GM12878 (cell line): ENCODE data around the gene FEV. TPM values are rescaled to one million over a fixed set of nuclear protein-coding genes. Genes with fewer than 3 reads are reported as not detected.
A peak's percentile ranks its signal among the peaks of the same experiment; 100 is the strongest.

Source experiments
- ATAC-seq: fragments of 200-7000 bp; cut with Tn5 transposase; 3 replicates; pipeline ENCODE4 v1.9.1; 2020; ENCODE audit warnings: mild to moderate bottlenecking, moderate library complexity
- BruUV-seq: library from RNA; stranded (reverse); fragments of 400-500 nt; replicated peaks from 2 replicates; lab custom pipeline; 2021; lab: Mats Ljungman, UMichigan
- CTCF ChIA-PET: fragments of 300-600 bp; sonication (Branson Sonifier 250); formaldehyde crosslinking; extraction: SDS; loops from one replicate; lab custom pipeline; 2021; ENCODE audit warnings: inconsistent platforms; lab: Yijun Ruan, JAX
- POLR2A ChIA-PET: fragments of 350-600 bp; formaldehyde crosslinking; extraction: SDS; loops from one replicate; lab custom pipeline; 2021; ENCODE audit warnings: inconsistent platforms; lab: Charles Lee
- RAD21 ChIA-PET: fragments of 300-600 bp; sonication (Branson Sonifier 250); formaldehyde crosslinking; loops from one replicate; lab custom pipeline; 2023; ENCODE audit warnings: antibody characterized with exemption; ENCODE audit not compliant: unreplicated experiment; lab: Charles Lee
- SMC1A ChIA-PET: fragments of 300-600 bp; sonication (Branson Sonifier 250); formaldehyde crosslinking; loops from one replicate; lab custom pipeline; 2023; ENCODE audit not compliant: unreplicated experiment, uncharacterized antibody; lab: Charles Lee
- DNase-seq: peaks from one replicate; pipeline ENCODE4 v3.0.0-alpha.2; 2011; ENCODE audit warnings: low read depth, low spot score
- FAIRE-seq: peaks from 3 replicates; lab custom pipeline; 2011; peaks lifted over from hg19 to GRCh38; lab: Jason Lieb, UNC
- H2AFZ ChIP-seq: 2 replicates; pipeline ENCODE4 v1.6.0; 2011; ENCODE audit warnings: low read depth, low read length, control low read depth; ENCODE audit not compliant: control insufficient read depth
- H3K27ac ChIP-seq: 2 replicates; pipeline ENCODE4 v1.5.1; 2011; ENCODE audit warnings: control low read depth; ENCODE audit not compliant: control insufficient read depth, insufficient read depth
- H3K27me3 ChIP-seq, 2 experiments: replicated peaks in 1 of 2; 2 replicates each; pipeline versions ENCODE4 v1.6.0 to v1.6.1; 2011; ENCODE audit warnings: low read length in 1 of 2; ENCODE audit not compliant: control insufficient read depth in 2 of 2, insufficient read depth in 2 of 2
- H3K36me3 ChIP-seq, 2 experiments: 2 replicates each; pipeline ENCODE4 v1.5.1; 2011; ENCODE audit warnings: low read length in 1 of 2; ENCODE audit not compliant: control insufficient read depth in 2 of 2, insufficient read depth in 2 of 2
- H3K4me1 ChIP-seq: 2 replicates; pipeline ENCODE4 v1.6.1; 2011; ENCODE audit warnings: mild to moderate bottlenecking, low read length, moderate library complexity, mixed read lengths; ENCODE audit not compliant: control insufficient read depth, insufficient read depth
- H3K4me2 ChIP-seq: 2 replicates; pipeline ENCODE4 v1.6.0; 2011; ENCODE audit warnings: control low read depth; ENCODE audit not compliant: control insufficient read depth, insufficient read depth
- H3K4me3 ChIP-seq: fragments of 200-600 bp; sonication (generic); 2 replicates; pipeline ENCODE4 v1.5.1; 2016
- H3K79me2 ChIP-seq: 2 replicates; pipeline ENCODE4 v1.6.0; 2011; ENCODE audit warnings: low read length; ENCODE audit not compliant: control insufficient read depth, insufficient read depth
- H3K9ac ChIP-seq: 2 replicates; pipeline ENCODE4 v1.8.0; 2011; ENCODE audit warnings: low read length, control low read depth, mixed read lengths; ENCODE audit not compliant: control insufficient read depth, insufficient read depth
- H3K9me3 ChIP-seq: replicated peaks from 3 replicates; pipeline ENCODE4 v1.5.1; 2011; ENCODE audit warnings: mild to moderate bottlenecking, low read length; ENCODE audit not compliant: control insufficient read depth, insufficient read depth
- H4K20me1 ChIP-seq: 2 replicates; pipeline ENCODE4 v1.6.0; 2011; ENCODE audit not compliant: control insufficient read depth, insufficient read depth
- EZH2 ChIP-seq: IDR thresholded peaks from 2 replicates; pipeline ENCODE4 v1.6.1; 2012; ENCODE audit warnings: low read depth, mild to moderate bottlenecking, control low read depth, inconsistent platforms, low read length, borderline replicate concordance; ENCODE audit not compliant: control insufficient read depth
- JUNB ChIP-seq: IDR thresholded peaks from 2 replicates; pipeline ENCODE4 v1.6.1; 2016; ENCODE audit warnings: antibody characterized with exemption, mild to moderate bottlenecking
- MYB ChIP-seq: fragments of 150-350 bp; IDR thresholded peaks from 2 replicates; pipeline ENCODE4 v1.6.1; 2014; ENCODE audit warnings: mild to moderate bottlenecking, low read depth, low read length, borderline replicate concordance
- SUZ12 ChIP-seq: fragments of 200-600 bp; sonication (generic); IDR thresholded peaks from one replicate; pipeline ENCODE4 v1.6.1; 2018; ENCODE audit warnings: antibody characterized with exemption, mild to moderate bottlenecking; ENCODE audit not compliant: unreplicated experiment
- TCF3 ChIP-seq: IDR thresholded peaks from 2 replicates; pipeline ENCODE4 v1.6.1; 2012; ENCODE audit warnings: low read depth, mild to moderate bottlenecking, low read length, borderline replicate concordance; ENCODE audit not compliant: insufficient read depth
- USF1 ChIP-seq: IDR thresholded peaks from 2 replicates; pipeline ENCODE4 v1.6.1; 2011; ENCODE audit warnings: borderline replicate concordance, low read depth, mild to moderate bottlenecking, moderate library complexity, mixed read lengths, low read length; ENCODE audit not compliant: insufficient read depth; ENCODE audit errors: extremely low read length
- ZBTB4 ChIP-seq: fragments of 450-650 bp; formaldehyde crosslinking; IDR thresholded peaks from 2 replicates; pipeline ENCODE4 v1.4.0; 2022; ENCODE audit warnings: mild to moderate bottlenecking, moderate library complexity
- WGBS: methylation state at CpG from one replicate; pipeline ENCODE4 v1.1.6; 2016; ENCODE audit warnings: low lambda C conversion rate; ENCODE audit not compliant: insufficient replicate concordance, insufficient coverage; ENCODE audit errors: missing lambda C conversion rate; 5-methylcytosine and 5-hydroxymethylcytosine counted together
- in situ Hi-C: fragments of 300-500 bp; cut with MboI; formaldehyde crosslinking; loops from 9 replicates; pipeline ENCODE4 v1.14.3; 2018; ENCODE audit warnings: mixed read lengths
- intact Hi-C: fragments of 100-400 bp; cut with micrococcal nuclease; formaldehyde crosslinking; loops from one replicate; pipeline ENCODE4 v1.14.2; 2022; ENCODE audit not compliant: unreplicated experiment
- polyA plus RNA-seq, 11 experiments: library from polyadenylated mRNA; depleted of rRNA in 4 of 11; unstranded in 6 of 11; stranded (reverse) in 5 of 11; fragments of >200 nt; fragmentation: Nextera tagmentation in 4 of 11; fragmentation: Illumina TruSeq in 1 of 11; extraction: Ambion mirVana in 4 of 11; extraction: Trizol in 1 of 11; gene quantifications; 1 replicate in 1 of 11; 2 replicates in 10 of 11; pipeline versions ENCODE4 v1.2.1 to v1.2.3, GENCODE V29; 2011 to 2016; ENCODE audit warnings: inconsistent platforms in 2 of 11, missing spikeins in 2 of 11, low read depth in 1 of 11
- total RNA-seq, 4 experiments: library from RNA; depleted of rRNA in 3 of 4; stranded (reverse); fragments of >200 nt in 3 of 4; fragmentation: Illumina TruSeq in 1 of 4; extraction: Trizol in 1 of 4; gene quantifications; 2 replicates each; pipeline versions ENCODE4 v1.2.1 to v1.2.3, GENCODE V29; 2013 to 2021
- TF ChIP-seq, protein P1 (sequence below): fragments of 450-650 bp; IDR thresholded peaks from 2 replicates; pipeline ENCODE4 v1.6.1; 2016; ENCODE audit warnings: mild to moderate bottlenecking
- TF ChIP-seq, protein P2 (sequence below): fragments of 450-650 bp; IDR thresholded peaks from 2 replicates; pipeline ENCODE4 v1.6.1; 2018; ENCODE audit warnings: mild to moderate bottlenecking, low read depth, moderate library complexity; ENCODE audit not compliant: partially characterized antibody

The FEV gene
- total and polyA plus RNA-seq, 10 of the 15 experiments (the other 5 are each of a cell fraction or from before 2014, with no cell fraction given) = not detected

DNA sequence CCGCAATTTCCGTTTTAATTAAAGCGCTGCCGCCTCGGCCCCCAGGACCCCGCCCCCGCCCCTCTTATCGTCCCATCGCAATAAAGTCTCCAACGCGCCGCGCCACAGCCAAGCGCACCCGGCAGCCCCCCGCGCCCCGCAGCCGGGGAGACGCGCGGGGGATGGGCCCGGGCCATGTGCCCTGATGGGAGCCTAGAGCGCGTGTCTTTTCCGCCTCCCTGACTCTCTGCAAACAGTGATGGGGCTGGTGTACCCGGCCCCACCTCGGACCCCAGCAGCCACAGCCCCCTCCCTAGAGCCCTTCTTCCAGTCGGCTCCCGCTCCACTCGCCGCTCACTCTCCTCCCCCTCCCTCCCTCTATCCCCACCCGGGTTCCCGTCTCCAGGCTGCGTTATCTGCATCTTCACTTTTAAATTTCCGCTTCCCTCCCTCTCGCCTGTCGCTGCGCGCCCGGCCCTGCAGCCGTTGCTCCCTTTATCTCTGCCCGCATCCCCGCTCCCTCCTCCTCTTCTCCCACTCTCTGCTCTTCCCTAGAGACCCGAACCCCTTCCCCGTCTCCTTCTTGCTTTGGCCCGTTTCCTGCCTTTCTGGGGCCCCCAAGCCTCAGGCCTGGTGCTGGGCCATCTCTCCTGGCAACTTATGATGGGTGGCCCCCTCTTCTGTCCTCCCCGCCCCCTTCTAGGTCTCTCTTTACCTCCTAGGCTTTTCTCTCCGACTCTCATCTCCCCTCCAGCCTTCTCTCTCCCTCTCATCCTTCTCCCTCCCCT is 524 bp upstream of the FEV start (continued):
- TF ChIP-seq, protein P1, sequence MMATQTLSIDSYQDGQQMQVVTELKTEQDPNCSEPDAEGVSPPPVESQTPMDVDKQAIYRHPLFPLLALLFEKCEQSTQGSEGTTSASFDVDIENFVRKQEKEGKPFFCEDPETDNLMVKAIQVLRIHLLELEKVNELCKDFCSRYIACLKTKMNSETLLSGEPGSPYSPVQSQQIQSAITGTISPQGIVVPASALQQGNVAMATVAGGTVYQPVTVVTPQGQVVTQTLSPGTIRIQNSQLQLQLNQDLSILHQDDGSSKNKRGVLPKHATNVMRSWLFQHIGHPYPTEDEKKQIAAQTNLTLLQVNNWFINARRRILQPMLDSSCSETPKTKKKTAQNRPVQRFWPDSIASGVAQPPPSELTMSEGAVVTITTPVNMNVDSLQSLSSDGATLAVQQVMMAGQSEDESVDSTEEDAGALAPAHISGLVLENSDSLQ = no peak
- TF ChIP-seq JUNB (no peak), TCF3 (no peak)

- RAD21 ChIA-PET = no interaction called here
- CTCF ChIA-PET = no interaction called here
- ATAC-seq (no peak), FAIRE-seq (no peak), DNase-seq (no peak)
- H3K4me3 ChIP-seq = no peak overlapping the region
- no peaks in the 10 kb centered on the region for H3K9me3 ChIP-seq
- intact Hi-C loops (loop anchor here (5.0 kb wide), 1 partner anchor 132 kb away; no protein-coding TSS in a partner anchor), in situ Hi-C loops (no loop called here)
- no TSS peak for BruUV-seq
- H3K36me3 ChIP-seq = no peaks in the 10 kb centered on the region
- SMC1A ChIA-PET = no interaction called here
- H4K20me1 ChIP-seq = peaks cover 3% of the 10 kb centered on the region
- no peak overlapping the region for H3K27ac ChIP-seq
- H3K4me2 ChIP-seq = no peak overlapping the region
- POLR2A ChIA-PET = no interaction called here
- H3K4me1 ChIP-seq = no peaks in the 10 kb centered on the region; the same call in 1 of the 2 replicates
- H3K9ac ChIP-seq = no peak overlapping the region
- H2AFZ ChIP-seq = no peak overlapping the region
- peaks cover 34 to 39% of the 10 kb centered on the region in 2 experiments for H3K27me3 ChIP-seq
- H3K79me2 ChIP-seq = no peaks in the 10 kb centered on the region
- 6% methylated on average over 46 of the region's 50 CpGs for WGBS
- TF ChIP-seq USF1 (no peak), TCF3 (no peak), EZH2 (peak; percentile 70; the same call in 1 of the 2 replicates), ZBTB4 (CRISPR knock-in tag) (no peak), MYB (no peak), SUZ12 (peak; percentile 25)
- TF ChIP-seq, protein P2, sequence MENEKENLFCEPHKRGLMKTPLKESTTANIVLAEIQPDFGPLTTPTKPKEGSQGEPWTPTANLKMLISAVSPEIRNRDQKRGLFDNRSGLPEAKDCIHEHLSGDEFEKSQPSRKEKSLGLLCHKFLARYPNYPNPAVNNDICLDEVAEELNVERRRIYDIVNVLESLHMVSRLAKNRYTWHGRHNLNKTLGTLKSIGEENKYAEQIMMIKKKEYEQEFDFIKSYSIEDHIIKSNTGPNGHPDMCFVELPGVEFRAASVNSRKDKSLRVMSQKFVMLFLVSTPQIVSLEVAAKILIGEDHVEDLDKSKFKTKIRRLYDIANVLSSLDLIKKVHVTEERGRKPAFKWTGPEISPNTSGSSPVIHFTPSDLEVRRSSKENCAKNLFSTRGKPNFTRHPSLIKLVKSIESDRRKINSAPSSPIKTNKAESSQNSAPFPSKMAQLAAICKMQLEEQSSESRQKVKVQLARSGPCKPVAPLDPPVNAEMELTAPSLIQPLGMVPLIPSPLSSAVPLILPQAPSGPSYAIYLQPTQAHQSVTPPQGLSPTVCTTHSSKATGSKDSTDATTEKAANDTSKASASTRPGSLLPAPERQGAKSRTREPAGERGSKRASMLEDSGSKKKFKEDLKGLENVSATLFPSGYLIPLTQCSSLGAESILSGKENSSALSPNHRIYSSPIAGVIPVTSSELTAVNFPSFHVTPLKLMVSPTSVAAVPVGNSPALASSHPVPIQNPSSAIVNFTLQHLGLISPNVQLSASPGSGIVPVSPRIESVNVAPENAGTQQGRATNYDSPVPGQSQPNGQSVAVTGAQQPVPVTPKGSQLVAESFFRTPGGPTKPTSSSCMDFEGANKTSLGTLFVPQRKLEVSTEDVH = no peak
Measured at GRCh38 chr2:218984239-218985020, 554 bp downstream of the FEV start.
